UCSD-AML1 (cell line): ENCODE measurements around the gene SYNJ2.

ENCODE experiments used
- DNase-seq: peaks from one replicate; lab custom pipeline; 2025; ENCODE audit not compliant: unreplicated experiment; lab: John Stamatoyannopoulos, UW

SYNJ2 gene

DNA sequence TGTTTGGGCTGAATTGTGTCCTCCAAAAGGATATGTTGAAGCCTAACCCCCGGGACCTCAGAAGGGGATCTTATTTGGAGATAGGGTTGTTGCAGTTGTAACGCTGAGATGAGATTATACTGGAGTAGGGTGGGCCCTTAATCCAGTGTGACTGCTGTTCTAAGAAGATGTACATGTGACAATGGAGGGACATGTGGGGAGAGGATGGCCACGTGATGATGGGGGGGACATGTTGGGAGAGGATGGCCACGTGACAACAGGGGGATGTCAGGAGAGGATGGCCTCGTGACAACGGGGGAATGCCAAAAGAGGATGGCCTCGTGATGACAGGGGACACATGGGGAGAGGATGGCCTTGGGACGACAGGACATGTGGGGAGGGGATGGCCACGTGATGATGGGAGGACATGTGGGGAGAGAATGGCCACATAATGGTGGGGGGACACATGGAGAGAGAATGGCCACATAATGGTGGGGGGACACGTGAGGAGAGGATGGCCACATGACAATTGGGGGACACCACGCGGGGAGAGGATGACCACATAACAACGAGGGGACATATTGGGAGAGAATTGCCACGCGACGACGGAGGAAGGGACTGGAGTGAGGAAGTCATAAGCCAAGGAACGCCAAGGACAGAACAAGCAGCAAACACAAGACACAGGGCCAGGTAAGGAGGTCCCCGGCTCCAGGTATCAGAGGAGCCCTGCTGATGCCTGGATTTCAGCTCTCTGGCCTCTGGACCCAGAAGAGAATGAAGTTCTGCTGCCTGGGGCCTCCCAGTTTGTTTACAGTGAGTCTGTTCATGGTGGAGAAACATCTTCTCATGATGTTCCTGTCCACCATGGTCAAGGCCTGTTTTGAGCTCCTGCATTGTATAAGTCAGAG, 29.2 kb downstream of the SYNJ2 start:
- no peak for DNase-seq

DNA sequence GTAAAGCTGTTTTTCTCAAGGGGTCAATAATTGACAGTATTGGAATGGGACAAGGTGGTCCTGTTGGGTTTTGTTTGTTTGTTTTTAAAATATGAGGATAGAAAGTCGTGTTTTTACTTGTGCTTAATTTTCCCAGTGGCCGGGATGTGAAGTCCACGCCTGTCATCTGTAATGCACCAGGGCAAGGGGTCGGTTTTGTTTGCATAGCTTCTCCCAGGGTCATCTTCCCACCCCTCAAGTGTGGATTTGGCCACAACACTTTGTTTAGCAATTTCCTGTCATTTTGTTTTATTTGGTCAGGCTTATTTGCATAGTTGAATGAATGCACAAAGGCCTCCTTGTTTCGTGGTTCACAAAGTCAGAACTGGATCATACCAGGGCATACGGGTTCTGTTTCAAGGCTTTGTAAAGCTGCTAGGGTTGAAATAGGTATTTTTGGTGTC, 29.8 kb downstream of the SYNJ2 start:
- no peak for DNase-seq

GRCh38 chr6:158011980-158012566, 30.4 kb downstream of the SYNJ2 start:
- DNase-seq: no peak

DNA sequence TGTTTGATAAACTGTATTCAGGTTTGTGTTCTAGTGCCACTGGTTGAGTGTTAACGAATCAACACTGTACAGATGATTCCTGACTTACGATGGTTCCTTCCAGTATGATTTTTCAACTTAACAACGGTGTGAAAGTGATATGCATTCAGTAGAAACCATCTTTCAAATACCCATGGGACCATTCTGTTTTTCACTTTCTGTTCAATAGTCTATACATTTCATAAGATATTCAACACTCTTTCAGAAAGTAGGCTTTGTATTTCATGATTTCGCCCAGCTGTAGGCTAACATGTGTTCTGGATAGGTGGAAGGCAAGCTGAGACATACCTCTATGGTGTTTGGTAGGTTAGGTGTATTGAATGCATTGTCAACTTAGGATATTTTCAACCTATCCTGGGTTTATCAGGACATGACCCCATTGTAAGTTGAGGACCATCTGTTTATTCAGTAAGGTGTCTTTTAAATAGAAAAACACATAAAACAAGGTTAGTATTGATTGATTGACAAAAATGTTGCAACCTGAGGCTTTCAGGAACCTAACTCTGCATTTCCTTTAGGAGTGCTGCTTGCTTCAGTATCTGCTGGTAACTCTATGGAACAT, 32.3 kb downstream of the SYNJ2 start:
- no peak for DNase-seq

DNA sequence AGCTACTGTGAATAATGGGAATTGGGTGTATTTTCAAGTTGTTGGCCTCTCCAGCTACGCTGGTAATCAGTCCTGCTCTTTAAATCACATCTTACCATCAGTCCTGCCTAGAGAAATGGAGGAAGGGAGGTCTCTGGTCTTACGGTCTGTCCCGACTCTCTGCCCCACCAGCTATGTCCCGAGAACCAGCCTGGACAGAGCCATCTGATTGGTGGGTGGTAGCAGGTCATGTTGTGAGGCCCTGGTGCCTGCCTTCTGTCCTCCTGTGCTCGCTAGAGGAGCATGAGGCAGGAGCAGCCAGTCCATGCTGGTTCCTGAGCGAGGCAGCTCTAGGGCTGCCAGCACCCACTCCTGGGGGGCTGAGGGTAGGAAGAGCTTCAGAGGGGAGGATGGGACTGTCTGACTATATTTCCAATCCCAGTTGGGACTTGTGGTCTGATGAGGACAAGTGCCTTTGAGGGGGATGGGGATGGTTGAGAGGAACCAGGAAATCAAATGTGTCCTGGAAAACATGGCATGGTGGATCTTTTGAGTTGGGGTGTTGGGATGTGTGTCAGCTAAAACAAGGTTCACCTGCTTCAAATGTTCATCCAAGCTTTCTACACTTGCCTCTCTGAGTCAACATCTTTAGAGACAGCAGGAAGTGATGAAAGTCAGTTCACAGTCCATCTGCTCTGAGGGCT, 33.0 kb downstream of the SYNJ2 start:
- DNase-seq: no peak

GRCh38 chr6:158015188-158015506, 33.5 kb downstream of the SYNJ2 start:
- no peak for DNase-seq

DNA sequence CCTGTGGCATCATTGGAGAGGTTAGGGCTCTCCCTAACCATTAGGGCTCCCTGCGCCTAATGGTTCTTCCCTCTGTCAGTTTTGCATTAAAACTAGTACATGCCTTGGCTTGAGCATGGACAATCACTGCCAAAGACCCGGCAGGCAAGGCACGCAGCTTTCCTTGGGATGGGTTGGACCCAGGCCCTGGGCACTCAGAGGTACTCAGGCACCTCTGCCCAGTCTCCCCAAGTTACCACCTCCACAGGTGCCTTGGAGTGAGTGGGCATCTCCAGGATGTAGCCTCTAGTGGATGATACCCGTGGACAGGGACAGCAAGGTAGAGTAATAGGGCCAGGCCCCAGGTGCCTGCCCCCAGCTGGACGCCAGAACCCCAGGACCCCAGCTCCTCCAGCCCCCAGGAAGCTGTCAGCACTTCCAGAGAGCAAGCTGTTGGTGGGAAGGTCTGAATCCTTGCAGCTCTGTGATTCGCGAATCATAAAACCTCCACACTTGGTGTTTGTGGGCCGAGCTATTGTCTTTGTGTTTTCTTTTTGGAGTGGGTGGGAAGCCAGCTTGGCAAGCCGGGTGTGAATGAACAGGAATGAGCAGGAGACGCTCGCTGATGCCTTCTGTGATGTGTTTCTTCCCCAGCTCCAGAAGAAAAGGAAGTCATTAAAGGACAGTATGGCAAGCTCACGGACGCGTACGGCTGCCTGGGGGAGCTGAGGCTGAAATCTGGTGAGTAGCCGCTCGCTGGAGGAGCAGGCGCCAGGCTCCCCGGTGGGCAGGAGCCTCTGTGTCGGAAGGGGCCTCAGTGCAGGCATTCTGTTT, 35.1 kb downstream of the SYNJ2 start:
- DNase-seq: no peak

GRCh38 chr6:158017621-158018040, 36.0 kb downstream of the SYNJ2 start:
- no peak for DNase-seq

GRCh38 chr6:158018041-158018771, 36.5 kb downstream of the SYNJ2 start:
- DNase-seq: no peak

DNA sequence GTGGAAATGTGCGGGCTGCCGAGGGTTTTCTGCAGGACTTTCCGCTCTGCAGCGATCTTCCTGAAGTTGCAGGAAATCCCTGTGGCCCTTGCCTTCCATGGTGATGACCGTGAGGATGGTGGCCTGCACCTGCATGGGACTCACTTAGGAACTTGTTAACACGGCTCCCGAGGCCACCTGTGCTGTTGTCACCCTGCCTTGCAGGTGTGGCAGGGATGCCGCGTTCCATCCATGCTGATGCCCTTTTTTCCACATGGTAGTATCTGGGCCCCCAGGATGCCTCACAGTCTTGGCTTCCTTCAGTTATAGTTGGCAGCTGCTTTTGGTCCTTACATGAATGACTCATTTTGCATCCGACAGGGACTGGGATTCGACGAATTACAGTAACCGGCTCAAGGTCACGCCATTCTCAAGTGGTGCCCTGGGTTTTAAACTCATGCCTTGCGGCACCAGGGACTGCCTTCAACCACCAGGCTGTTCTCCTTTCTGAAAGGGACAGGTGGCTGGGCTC, 37.2 kb downstream of the SYNJ2 start:
- no peak for DNase-seq

DNA sequence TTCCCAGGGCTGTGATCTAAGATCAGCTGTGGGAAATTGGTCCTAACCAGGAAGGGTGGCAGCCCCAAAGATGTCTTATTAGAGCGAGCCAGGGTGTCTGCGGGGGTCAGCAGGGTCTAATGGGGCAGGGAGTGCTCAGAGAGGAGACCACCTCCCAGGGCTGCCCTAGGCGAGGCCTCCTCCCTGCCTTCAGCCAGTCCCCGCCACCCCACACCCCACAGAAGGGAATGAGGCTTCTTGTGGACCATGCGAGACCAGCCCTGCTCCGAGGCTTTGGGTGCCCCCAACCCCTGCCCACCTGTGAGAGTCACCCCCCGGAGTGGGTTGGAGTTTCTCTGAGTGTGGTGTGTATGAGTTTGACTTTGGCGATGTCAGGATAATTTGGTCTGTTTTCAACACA, 37.8 kb downstream of the SYNJ2 start:
- no peak for DNase-seq

DNA sequence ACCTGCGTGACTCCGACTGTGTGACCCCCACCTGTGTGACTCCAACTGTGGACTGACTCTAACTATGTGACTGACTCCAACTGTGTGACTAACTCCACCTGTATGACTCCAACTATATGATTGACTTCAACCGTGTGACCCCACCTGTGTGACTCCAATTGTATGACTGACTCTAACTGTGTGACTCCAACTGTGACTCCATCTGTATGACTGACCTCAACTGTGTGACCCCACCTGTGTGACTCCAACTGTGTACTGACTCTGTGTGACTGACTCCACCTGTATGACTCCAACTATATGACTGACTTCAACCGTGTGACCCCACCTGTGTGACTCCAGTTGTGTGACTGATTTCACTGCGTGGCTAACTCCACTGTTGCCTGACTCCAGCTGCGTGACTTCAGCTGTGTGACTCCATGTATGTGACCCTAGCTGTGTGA, 38.6 kb downstream of the SYNJ2 start:
- no peak for DNase-seq

DNA sequence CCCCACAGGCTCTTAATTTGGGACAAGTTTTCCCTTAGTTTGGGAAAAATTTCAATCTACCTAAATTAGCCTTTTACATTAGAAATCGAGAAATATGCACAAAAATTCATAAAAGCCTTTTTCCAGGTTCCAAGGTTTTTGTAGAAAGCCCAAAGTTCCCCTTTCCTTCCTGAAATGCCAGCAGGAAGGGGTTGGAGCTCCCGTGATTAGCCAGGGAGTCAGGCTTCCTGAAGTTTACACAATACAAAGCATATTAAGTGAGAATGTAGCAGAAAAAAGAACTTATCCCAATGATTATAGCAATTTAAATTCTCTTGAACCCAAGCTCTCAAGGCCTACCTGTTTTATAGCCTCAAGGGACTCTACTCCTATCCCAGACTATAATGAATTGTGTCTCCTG, 39.1 kb downstream of the SYNJ2 start:
- no peak for DNase-seq

- DNase-seq: no peak
Observed at GRCh38 chr6:158021376-158021775, 39.7 kb downstream of the SYNJ2 start.

DNA sequence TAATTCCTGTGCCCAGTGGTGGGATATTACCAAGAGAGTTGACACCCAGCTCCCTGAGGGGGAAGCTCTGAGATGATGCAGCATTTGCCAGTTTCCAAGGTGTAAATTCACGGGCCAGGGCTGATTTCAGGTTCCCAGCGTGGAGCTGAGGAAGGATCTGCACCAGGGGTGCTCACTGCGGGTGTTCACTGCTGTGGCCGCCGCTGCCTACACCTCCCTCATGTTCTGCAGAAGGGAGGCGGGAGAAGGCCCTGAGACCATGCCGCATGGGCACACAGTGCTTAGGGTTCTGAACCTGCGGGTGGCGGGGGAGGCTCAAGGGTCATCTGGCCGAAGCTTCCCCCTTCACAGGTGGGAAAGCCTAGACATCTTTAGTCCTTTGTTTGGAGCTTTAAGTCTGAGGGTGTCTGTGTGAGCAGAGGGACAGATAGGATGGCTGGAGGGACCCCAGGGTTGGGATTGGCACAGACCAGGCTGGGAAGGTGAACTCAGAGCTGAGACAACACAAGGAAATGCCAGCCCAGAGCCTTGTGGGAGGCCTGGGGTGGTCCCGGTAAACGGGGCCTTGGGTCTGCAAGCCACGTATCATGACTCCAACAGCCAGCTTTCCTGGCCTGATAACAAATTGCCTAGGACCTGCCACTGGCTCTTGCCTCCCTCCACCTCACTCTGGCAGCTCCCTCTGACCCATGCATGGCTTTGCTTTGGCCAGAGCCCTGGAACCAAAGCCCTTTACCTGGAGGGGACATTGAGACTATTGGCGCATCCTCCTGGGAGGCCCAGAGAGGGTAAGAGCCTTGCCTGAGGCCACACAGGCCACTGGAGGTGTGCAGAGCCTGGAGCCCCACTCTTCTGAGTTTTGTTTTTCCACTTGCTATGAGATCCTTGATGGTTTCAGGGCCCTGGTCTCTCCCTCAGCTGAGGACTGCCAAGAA, 40.4 kb downstream of the SYNJ2 start:
- DNase-seq: no peak

DNA sequence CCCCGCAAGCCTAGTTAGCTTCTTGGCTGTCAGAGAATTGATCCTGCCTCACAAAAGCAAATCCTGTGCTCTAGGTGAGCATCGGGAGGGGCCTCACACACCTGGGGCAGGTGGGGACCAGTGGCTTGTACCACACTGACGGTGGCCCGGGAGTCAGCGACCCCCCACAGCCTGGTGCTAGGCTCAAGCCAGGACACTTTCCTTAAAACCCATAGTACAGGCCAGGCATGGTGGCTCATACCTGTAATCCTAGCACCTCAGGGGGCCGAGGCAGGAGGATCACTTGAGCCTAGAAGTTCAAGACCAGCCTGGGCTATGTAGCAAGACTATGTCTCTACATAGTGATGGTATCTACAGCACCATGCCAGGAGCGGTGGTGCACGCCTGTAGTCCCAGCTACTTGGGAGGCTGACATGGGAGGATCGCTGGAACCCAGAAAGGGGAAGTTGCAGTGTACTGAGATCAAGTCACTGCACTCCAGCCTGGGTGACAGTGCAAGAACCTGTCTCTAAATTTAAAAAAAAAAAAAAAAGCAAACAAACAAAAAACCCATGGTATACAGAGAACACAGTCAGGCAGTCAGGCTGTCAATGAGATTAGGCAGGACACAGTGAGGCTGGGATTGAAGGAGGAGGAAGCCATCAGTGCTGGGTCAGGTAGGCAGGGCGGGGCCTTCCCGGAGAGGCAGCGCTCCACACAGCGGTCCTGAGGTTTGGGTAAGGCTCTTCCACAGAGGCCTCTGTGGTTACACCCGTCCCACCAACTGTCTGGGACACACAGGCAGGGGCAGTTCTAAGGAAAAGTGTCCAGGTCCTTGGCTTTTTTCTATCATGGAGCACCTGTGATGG, 41.3 kb downstream of the SYNJ2 start:
- no peak for DNase-seq

DNA sequence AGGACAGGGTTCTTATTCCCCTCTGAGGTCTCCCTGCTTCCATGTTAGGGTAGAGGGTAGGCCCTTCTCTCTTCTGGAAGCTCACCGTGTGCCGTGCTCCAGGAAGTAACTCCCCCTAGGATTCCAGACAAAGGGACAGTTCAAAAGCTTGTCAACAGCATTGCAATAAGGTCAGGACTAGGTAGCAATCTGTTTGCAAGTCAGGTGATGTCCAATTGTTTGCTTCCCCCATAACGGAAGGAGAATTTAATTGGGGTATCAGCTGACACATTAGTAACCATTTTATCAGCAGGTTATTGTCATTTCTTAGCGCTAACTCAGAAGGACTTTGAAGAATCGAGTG, 41.9 kb downstream of the SYNJ2 start:
- DNase-seq: no peak
